GM11168 (cell line): ENCODE data around the gene PHOX2B.
"Not testable (repeated sequence)": the region's sequence is repeated elsewhere in the genome, so short reads cannot be mapped to it uniquely, and the experiment has no call there.

Source experiments
- in situ Hi-C: fragments of 300-500 bp; cut with MboI; formaldehyde crosslinking; loops from one replicate; pipeline ENCODE4 v1.12.0; 2022; ENCODE audit warnings: low sequenced_read_pairs; ENCODE audit not compliant: unreplicated experiment

PHOX2B gene

GRCh38 chr4:41749631-41750039 lies 1.1 kb upstream of the PHOX2B start:
- in situ Hi-C loops = no loop called here

DNA sequence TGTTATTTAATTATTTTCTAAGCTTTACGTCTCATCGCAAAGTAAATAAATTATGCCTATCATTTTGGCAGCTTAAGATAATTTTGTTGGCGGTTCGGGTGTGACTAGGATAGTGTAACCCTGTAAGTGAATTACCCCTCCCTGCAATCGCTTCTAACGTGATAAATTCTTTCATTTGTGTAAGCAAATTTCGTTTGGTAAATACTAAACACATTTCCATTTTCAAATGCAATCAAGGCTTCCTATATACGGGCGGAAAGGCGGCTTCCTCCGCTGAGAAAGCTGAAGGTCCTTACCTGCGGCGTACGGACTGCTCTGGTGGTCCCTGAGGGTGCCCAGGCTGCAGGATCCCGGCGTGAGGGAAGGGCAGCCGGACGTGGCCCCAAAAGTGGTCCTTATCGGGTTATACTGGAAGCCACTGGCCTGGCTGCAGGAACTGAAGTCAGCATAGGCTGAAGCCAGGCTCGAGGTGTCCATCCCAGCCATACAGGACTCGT lies 403 bp downstream of the PHOX2B start:
- in situ Hi-C loops = no loop called here

DNA sequence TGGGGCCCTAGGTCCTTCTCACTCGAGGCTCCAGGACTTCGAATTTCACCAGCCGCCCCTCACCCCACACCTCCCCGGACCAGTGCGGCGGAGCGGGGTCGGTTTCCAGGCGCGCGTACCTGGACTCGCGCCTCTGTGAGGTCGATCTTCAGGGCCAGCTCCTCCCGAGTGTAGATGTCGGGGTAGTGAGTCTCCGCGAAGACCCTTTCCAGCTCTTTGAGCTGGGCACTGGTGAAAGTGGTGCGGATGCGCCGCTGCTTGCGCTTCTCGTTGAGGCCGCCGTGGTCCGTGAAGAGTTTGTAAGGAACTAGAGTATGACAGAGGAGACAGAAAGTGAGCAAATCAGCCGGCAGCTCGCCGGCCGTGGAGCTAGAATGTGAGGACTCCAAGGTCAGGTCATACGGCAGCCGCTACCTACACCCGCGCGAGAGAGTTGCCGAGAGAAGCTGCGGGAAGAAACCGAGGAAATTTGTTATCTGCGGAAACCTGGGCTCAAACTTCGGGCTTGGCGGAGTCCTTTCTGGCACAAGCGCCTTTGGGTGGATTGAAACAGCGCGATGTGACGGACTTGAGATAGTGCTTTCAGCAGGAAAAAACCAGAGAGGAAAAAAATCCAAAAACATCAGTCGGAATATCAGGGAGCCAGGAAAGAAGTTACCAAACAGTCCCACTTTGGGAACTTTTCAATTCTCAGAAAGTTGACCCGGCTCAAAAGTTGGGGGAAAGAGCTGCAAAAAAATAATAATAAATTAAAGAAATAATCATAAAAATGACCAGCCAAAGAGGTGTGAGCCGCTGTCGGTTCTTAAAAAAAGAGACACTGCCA lies 1.1 kb downstream of the PHOX2B start:
- in situ Hi-C loops = no loop called here

GRCh38 chr4:41746440-41747229 lies 1.9 kb downstream of the PHOX2B start:
- in situ Hi-C loops = no loop called here

DNA sequence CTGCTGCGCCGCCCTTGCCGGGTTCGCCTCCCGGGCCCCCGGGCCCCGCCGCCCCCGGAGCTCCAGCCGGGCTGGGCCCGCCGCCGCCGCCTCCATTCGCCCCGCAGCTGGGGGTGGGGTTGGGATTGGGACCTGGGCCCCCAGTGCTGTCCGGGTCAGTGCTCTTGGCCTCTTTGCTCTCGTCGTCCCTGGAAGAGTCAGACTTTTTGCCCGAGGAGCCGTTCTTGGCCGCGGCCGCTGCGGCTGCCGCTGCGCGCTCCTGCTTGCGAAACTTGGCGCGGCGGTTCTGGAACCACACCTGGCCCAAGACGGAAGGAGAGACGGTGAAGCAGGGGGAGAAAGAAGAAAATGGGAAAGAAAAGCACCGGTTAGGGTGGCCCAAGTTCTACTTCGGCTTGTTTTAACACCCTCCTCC lies 2.5 kb downstream of the PHOX2B start:
- in situ Hi-C loops = no loop called here

DNA sequence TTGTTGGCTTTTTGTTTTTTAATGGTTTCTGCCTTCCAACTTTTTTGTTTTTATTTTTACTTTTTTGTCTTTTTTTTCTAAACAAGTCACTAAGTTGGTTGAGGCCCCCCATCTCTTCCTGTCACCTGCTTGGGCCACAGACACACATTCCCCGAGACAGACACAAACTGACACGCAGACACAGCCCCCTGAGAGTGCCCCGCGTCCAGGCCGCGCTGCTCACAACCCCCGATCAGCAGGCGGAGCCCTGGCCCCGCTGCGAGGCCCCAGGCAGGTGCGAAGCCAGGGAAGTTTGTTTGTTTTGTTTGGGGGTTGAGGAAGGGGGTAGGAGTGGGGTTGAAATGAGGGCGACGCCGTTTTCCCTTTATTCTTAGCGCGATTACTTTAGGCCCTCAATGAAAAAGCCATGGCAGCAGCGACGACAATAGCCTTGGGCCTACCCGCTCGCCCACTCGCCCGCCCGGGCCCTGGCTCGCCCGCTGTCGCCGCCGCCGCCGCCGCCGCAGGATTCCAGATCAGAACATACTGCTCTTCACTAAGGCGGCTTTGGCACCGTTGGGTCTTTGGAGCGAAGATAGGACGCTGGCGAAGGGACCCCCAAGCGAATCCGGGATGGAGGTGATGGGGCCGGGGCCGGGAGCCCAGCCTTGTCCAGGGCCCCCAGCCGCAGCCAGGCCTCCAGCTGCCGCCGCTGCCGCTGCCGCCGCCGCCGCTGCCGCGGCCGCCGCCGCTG lies 3.1 kb downstream of the PHOX2B start:
- in situ Hi-C loops = no loop called here

- in situ Hi-C loops = no loop called here
These were observed 3.8 kb downstream of the PHOX2B start for GRCh38 chr4:41744572-41745291.

GRCh38 chr4:41741354-41741753 lies 7.2 kb downstream of the PHOX2B start:
- in situ Hi-C loops = no loop called here

DNA sequence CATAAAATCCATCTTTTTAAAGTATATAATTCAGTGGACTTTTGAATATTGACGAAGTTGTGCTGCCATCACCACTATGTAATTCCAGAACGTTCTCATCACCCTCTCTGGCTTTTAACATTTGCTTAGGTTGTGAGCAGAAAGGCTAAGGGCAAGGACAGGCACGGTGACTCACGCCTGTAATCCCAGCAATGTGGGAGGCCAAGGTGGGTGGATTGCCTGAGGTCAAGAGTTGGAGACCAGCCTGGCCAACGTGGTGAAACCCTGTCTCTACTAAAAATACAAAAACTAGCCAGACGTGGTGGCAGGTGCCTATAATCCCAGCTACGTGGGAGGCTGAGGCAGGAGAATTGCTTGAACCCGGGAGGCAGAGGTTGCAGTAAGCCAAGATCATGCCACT lies 11.0 kb downstream of the PHOX2B start:
- in situ Hi-C loops = not testable (repeated sequence)

- in situ Hi-C loops = no loop called here
These were observed 14.2 kb downstream of the PHOX2B start for GRCh38 chr4:41734371-41734770.

- in situ Hi-C loops = no loop called here
These were observed 16.9 kb downstream of the PHOX2B start for GRCh38 chr4:41731569-41732126.

GRCh38 chr4:41728573-41728913 lies 20.0 kb downstream of the PHOX2B start:
- in situ Hi-C loops = no loop called here

- in situ Hi-C loops = no loop called here
These were observed 20.5 kb downstream of the PHOX2B start for GRCh38 chr4:41727861-41728572.

DNA sequence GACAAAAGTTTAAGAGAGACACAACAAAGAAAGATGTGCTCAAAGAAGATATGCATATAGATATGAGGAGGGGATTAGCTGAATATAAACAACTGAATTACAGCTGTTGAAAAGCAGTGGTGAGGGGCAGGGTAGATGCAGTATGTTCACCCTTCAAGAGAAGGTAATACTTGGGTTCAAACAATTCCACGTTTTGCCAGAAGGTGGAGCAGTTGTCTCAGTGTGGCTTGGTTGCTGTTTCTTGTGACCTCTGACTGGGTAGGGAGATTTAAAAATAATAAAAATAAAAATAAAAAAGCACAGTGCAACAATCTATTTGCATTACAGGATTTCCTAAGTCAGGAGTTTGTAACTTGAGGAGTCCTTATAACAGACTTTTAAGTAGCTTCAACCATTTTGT lies 23.3 kb downstream of the PHOX2B start:
- in situ Hi-C loops = no loop called here

DNA sequence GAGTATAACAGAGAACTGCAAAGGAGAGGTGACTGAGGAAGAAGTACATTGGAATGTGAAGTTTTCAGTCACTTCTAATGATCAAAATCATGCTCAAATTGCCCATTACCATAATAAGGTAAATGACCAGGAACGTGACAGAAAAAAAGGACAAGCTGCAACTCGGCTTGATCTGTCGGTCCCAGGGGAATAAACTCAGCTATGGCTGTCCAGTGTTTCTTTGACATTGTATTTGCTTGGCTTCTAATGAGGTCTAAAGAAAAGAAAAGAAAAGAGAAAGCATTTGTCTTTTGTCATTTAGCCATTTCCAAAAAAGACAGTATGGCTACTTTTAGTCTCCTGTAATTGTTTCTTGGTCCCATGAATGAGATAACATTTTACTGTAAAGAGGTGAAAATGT lies 25.2 kb downstream of the PHOX2B start:
- in situ Hi-C loops = no loop called here

DNA sequence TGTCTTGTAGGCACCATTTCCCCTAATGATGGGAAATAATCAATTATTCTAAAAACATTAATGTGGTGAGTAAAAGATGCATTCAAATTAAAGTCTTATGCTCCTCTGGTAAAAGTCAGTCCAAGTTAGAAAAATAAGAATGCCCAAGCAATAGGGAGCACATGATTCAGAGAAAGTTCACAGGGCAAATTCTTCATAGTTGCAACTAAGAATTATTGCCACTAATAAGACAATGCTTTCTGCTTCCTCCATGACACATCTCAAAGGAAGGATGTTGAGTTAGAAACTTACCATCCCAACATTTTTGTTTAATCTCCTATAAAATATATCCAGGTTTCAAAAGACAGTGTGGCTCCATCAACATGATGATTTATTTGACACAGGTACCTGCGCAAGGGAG lies 26.3 kb downstream of the PHOX2B start:
- in situ Hi-C loops = no loop called here

DNA sequence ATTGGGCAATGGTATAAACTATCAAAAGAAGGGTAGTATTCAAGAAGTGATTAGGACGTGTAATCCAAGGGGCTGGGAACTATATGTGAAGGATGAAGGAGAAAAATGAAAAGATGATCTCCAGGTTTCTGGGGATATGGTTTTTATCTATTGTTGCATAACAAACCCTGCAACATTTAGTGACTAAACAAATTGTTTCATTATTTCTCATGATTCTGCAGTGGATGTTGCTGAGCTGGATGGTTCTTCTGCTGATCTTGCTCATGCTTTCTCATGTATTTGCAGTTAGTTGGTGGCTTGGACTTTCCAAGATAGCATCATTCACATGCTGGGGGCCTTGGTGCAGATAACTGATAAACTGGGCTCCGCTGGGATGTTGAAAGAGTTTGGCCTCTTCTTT lies 29.1 kb downstream of the PHOX2B start:
- in situ Hi-C loops = no loop called here

- in situ Hi-C loops = no loop called here
These were observed 29.6 kb downstream of the PHOX2B start for GRCh38 chr4:41718907-41719306.

GRCh38 chr4:41715155-41715554 lies 33.4 kb downstream of the PHOX2B start:
- in situ Hi-C loops = no loop called here
